Mesendoderm (in vitro differentiated cells): ENCODE data around the gene OBI1.
A peak's percentile ranks its signal among the peaks of the same experiment; 100 is the strongest.

Experiments used
- DNase-seq: peaks from one replicate; pipeline ENCODE4 v3.0.0; 2013
- H2AK5ac ChIP-seq: 2 replicates; pipeline ENCODE4 v1.6.1; 2013; ENCODE audit warnings: low read length, inconsistent platforms
- H2BK120ac ChIP-seq: 2 replicates; pipeline ENCODE4 v1.6.1; 2013; ENCODE audit warnings: low read depth, mild to moderate bottlenecking, low read length, moderate library complexity, mixed read lengths
- H2BK15ac ChIP-seq: replicated peaks from 2 replicates; pipeline ENCODE4 v1.6.1; 2013; ENCODE audit warnings: low read depth, mild to moderate bottlenecking, moderate library complexity
- H2BK5ac ChIP-seq: 2 replicates; pipeline ENCODE4 v1.6.1; 2013; ENCODE audit warnings: low read length, inconsistent platforms
- H3K18ac ChIP-seq: 2 replicates; pipeline ENCODE4 v1.6.1; 2013; ENCODE audit warnings: mild to moderate bottlenecking, low read length, mixed read lengths
- H3K23ac ChIP-seq: one replicate; pipeline ENCODE4 v1.6.1; 2013; ENCODE audit warnings: low read length
- H3K27ac ChIP-seq: 2 replicates; pipeline ENCODE4 v1.5.1; 2013; ENCODE audit warnings: low read depth, mild to moderate bottlenecking, inconsistent platforms, low read length, moderate library complexity
- H3K27me3 ChIP-seq: 2 replicates; pipeline ENCODE4 v1.6.1; 2013; ENCODE audit warnings: low read length, control low read depth, mild to moderate bottlenecking, inconsistent platforms; ENCODE audit not compliant: insufficient read depth, poor library complexity
- H3K36me3 ChIP-seq: 2 replicates; pipeline ENCODE4 v1.6.1; 2013; ENCODE audit warnings: low read length, inconsistent platforms; ENCODE audit not compliant: control insufficient read depth, insufficient read depth
- H3K4ac ChIP-seq: one replicate; pipeline ENCODE4 v1.6.1; 2013; ENCODE audit warnings: low read depth, mild to moderate bottlenecking, low read length, moderate library complexity
- H3K4me1 ChIP-seq: 2 replicates; pipeline ENCODE4 v1.6.1; 2013; ENCODE audit warnings: low read depth, low read length, inconsistent platforms; ENCODE audit not compliant: control insufficient read depth
- H3K4me2 ChIP-seq: 2 replicates; pipeline ENCODE4 v1.6.1; 2013; ENCODE audit warnings: low read length
- H3K4me3 ChIP-seq: 2 replicates; pipeline ENCODE4 v1.5.1; 2013; ENCODE audit warnings: mild to moderate bottlenecking, low read length
- H3K56ac ChIP-seq: one replicate; pipeline ENCODE4 v1.6.1; 2013; ENCODE audit warnings: low read length
- H3K79me1 ChIP-seq: 2 replicates; pipeline ENCODE4 v1.6.1; 2013; ENCODE audit warnings: low read length, inconsistent platforms
- H3K79me2 ChIP-seq: 2 replicates; pipeline ENCODE4 v1.6.1; 2013; ENCODE audit warnings: mild to moderate bottlenecking, low read length; ENCODE audit not compliant: control insufficient read depth, insufficient read depth
- H3K9ac ChIP-seq: 2 replicates; pipeline ENCODE4 v1.6.1; 2013; ENCODE audit warnings: low read length, inconsistent platforms
- H4K5ac ChIP-seq: one replicate; pipeline ENCODE4 v1.6.1; 2013; ENCODE audit warnings: low read length
- H4K8ac ChIP-seq: one replicate; pipeline ENCODE4 v1.6.1; 2013; ENCODE audit warnings: low read depth, mild to moderate bottlenecking, control low read depth, low read length, moderate library complexity
- WGBS: extraction: QIAGEN DNeasy Blood & Tissue Kit; methylation state at CpG from one replicate; pipeline ENCODE4 v1.1.7; 2013; ENCODE audit warnings: low lambda C conversion rate, missing lambda C conversion rate; ENCODE audit not compliant: insufficient coverage; ENCODE audit errors: extremely low coverage; 5-methylcytosine and 5-hydroxymethylcytosine counted together

Gene OBI1

DNA sequence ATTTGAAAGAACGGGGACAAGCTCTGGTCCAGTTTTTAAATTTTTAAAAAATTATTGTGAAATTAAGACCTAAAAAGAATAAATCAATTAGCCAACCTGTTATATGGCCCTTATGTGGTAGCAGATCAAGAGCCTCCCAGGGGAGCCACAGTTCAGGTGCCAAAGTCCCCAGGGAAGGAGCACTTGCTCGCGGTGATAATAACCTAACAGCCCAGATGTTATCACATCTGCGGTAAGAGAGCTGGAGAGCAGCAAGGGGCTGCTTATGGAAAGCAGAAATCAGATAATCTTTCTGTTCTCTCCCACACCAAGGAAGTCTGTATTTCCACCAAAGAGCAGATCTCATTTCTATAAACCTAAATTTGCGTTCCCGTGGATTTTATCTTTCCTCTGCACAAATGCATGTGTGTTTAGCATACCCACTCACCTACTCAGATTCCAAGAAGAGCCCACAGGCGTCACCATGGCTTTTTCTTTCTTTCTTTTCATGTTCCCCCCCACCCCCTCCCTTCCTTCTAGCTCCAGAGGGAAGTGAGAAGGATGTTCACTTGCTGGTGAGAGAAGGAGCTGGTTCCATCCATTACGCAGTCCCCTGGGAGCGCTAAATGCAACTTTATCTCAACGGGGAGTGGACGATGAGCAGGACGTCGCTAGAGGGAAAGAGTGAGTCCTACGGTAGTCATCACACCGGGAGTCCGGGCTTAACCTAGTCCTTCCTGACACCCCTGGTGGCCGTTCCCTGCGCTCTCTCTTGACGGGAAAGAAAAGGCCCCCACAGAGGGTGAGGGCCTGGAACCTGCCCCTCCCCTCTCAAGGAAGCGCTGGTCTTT, 54.0 kb downstream of the OBI1 start:
- Histone ChIP-seq H3K27me3 (peaks cover 83% of the 10 kb centered on the region), H3K79me2 (no peaks in the 10 kb centered on the region), H3K9ac (no peak overlapping the region)

DNA sequence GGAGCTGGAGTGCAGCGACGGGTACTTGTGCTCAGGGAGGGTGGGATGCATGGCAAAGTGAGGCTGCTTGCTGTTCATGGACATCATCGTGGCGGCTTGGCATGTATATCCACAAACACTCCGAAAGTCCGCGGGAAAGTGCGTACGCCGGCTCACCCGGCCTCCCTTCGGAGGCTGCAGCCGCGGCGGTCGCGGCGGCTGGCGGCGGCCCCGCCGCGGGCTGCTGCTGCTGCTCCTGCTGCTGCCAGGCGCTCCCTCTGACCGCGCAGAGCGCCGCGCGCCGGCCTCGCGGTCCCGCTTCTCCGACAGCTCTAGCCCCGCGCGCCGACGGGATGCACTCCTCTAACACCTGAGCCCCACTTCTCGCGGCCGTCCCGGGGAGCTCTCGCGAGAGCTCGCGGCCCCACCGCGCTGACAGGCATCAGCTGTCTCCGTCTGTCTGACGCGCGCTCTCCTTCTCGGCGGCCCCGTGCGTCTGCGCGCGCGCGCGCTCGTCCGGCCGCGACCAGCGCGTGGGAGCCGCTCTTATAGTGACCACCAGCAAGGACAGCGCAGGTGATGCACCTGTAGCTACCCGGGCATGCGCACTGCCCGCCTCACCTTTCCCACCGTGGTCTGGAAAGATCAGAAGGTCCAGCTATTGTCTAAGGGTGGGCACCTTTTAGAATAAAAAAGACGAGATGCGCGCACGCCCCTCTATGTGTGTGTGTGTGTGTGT, 55.6 kb downstream of the OBI1 start, which contains the start of gene POU4F1:
Gene POU4F1 (minus strand): TSS at position 313 of the 718 bp plus-strand sequence. CDS start 226 bp downstream, at position 87.
- WGBS, result no CpG with 5 or more reads among the region's 80 CpGs
- Histone ChIP-seq H3K4me1 (peaks cover 3% of the 10 kb centered on the region), H3K79me1 (no peaks in the 10 kb centered on the region), H3K4ac (no peak within 1 kb of the TSS), H3K27ac (no peak within 1 kb of the TSS), H4K5ac (no peak within 1 kb of the TSS), H3K27me3 (peaks cover 88% of the 10 kb centered on the region), H3K4me2 (peak within 1 kb of the TSS; percentile 73), H3K23ac (no peak within 1 kb of the TSS), H3K4me3 (peak within 1 kb of the TSS; percentile 23), H2BK5ac (no peak within 1 kb of the TSS), H3K79me2 (no peaks in the 10 kb centered on the region), H4K8ac (no peak within 1 kb of the TSS), H2AK5ac (no peak within 1 kb of the TSS), H3K56ac (peak within 1 kb of the TSS; percentile 71), H3K9ac (peak within 1 kb of the TSS; percentile 24), H2BK120ac (no peak within 1 kb of the TSS), H3K36me3 (no peaks in the 10 kb centered on the region), H2BK15ac (no peak within 1 kb of the TSS), H3K18ac (no peak within 1 kb of the TSS)
- peak; percentile 88 for DNase-seq

More for the DNA sequence above, 54.0 kb downstream of the OBI1 start:
- Histone ChIP-seq H2BK120ac (no peak overlapping the region), H3K79me1 (no peaks in the 10 kb centered on the region), H3K36me3 (no peaks in the 10 kb centered on the region), H3K23ac (no peak overlapping the region), H3K56ac (no peak overlapping the region), H3K27ac (no peak overlapping the region), H2AK5ac (no peak overlapping the region), H4K5ac (no peak overlapping the region), H2BK5ac (no peak overlapping the region), H3K4me2 (no peak overlapping the region), H3K4ac (no peak overlapping the region), H3K18ac (no peak overlapping the region), H3K4me1 (peaks cover 5% of the 10 kb centered on the region), H3K4me3 (no peak overlapping the region), H4K8ac (no peak overlapping the region), H2BK15ac (no peak overlapping the region)
- DNase-seq, result peak; percentile 83
- no CpG with 5 or more reads among the region's 20 CpGs for WGBS

DNA sequence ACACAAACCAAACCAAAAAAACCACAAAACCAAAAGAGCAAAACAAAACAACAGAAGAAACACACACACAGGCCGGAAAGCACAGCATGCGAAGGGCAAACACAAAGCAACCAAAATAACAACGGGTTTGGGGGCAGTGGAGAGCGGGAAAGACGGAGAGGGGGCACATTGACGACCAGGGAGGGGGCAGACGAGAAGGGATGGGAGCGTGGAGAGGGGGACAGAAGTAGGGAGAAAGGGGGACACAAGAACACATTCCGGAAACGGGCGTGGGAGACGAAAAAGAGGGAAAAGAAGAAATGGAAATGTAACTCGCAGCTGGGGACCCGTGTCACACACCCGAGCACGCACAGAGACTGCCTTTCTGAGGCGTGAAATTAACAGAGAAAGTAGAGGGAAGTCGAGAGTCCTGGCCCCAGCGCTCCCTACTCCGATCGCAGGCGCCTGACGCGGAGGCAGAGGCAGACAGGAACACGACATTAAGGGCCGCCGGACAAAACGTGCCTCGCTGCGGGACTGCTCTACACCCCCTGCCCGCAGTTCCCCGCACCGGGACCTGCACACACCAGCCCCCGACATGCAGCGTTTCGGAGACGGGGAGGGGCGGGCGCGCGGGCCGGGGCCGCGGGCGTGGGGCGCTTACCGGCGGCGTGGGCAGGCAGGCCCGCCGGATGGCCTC, 56.3 kb downstream of the OBI1 start:
- no peaks in the 10 kb centered on the region for H3K79me1 ChIP-seq
- no peak overlapping the region for H3K18ac ChIP-seq
- H2BK15ac ChIP-seq, result no peak overlapping the region
- H3K27me3 ChIP-seq, result peaks cover 82% of the 10 kb centered on the region
- H4K5ac ChIP-seq, result no peak overlapping the region
- peaks cover 3% of the 10 kb centered on the region for H3K4me1 ChIP-seq
- H4K8ac ChIP-seq, result no peak overlapping the region
- no peaks in the 10 kb centered on the region for H3K79me2 ChIP-seq
- no peak overlapping the region for H3K4ac ChIP-seq
- H3K36me3 ChIP-seq, result no peaks in the 10 kb centered on the region
- no CpG with 5 or more reads among the region's 51 CpGs for WGBS
- H3K4me2 ChIP-seq, result peak overlapping the region; percentile 73
- DNase-seq, result no peak
- H3K56ac ChIP-seq, result peak overlapping the region; percentile 71
- no peak overlapping the region for H3K23ac ChIP-seq
- H3K4me3 ChIP-seq, result no peak overlapping the region
- H3K27ac ChIP-seq, result no peak overlapping the region
- no peak overlapping the region for H2BK5ac ChIP-seq
- no peak overlapping the region for H2AK5ac ChIP-seq
- no peak overlapping the region for H2BK120ac ChIP-seq
- H3K9ac ChIP-seq, result peak overlapping the region; percentile 24

DNA sequence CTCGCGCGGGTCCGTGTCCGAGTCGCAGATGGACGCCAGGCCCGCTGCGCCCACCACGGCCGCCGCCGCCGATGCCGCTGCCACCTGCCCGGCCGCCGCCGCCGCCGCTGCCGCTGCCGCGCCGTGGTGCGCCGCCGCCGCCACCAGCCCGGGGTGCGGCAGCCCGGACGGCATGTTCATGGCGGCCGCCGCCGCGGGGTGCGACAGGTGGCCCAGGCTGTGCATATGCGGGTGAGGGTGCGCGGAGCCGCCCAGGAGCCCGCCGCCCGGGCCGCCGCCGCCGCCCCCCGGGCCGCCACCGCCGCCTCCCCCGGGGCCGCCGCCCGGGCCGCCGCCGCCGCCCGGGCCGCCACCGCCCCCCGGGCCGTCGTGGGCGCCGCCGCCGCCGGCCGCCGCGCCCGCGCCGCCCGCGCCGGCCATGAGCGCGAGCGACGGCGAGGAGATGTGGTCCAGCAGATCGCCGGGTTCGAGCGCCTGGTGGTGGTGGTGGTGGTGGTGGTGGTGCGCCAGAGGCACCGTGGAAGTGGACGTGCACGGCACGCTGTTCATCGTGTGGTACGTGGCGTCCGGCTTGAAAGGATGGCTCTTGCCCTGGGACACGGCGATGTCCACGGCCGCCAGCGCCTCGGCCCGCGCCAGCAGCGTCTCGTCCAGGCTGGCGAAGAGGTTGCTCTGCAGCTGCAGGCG, 56.9 kb downstream of the OBI1 start:
- H3K36me3 ChIP-seq, result no peaks in the 10 kb centered on the region
- peaks cover 83% of the 10 kb centered on the region for H3K27me3 ChIP-seq
- WGBS, result no CpG with 5 or more reads among the region's 112 CpGs
- no peak overlapping the region for H3K4me3 ChIP-seq
- no peak overlapping the region for H3K18ac ChIP-seq
- H2BK120ac ChIP-seq, result no peak overlapping the region
- H3K79me1 ChIP-seq, result no peaks in the 10 kb centered on the region
- peak overlapping the region; percentile 50 for H3K56ac ChIP-seq
- H3K27ac ChIP-seq, result no peak overlapping the region
- peak overlapping the region; percentile 41 for H3K4me2 ChIP-seq
- no peak overlapping the region for H3K9ac ChIP-seq
- no peak overlapping the region for H3K23ac ChIP-seq
- H2BK5ac ChIP-seq, result no peak overlapping the region
- H3K4me1 ChIP-seq, result peaks cover 2% of the 10 kb centered on the region
- H3K79me2 ChIP-seq, result no peaks in the 10 kb centered on the region
- no peak overlapping the region for H4K8ac ChIP-seq
- no peak overlapping the region for H4K5ac ChIP-seq
- DNase-seq, result no peak
- H2AK5ac ChIP-seq, result no peak overlapping the region
- no peak overlapping the region for H2BK15ac ChIP-seq
- no peak overlapping the region for H3K4ac ChIP-seq

DNA sequence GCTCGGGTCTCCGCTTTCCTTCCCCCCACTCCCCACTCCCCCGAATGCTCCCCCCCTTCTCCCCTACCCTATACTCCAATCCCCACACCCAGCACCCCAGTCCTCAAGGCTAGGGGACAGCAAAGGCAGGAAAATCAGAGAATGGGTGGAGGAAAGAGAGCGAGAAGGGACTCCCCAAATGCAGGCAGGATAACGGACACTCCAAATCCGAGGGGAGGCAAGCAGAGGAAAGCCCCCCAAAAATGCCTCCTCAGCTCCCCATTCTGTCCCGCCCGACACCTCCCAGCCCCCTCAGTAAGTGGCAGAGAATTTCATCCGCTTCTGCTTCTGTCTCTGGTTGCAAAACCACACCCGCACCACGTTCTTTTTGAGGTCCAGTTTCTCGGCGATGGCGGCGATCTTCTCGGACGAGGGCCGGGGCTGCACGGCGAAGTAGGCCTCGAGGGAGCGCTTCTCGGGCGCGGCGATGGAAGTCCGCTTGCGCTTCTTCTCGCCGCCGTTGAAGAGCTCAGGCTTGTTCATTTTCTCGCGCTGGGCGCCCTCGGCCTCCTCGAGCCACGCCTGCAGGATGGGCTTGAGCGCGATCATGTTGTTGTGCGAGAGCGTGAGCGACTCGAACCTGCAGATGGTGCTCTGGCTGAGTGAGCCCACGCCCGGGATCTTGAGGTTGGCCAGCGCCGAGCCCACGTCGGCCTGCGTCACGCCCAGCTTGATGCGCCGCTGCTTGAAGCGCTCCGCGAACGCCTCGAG, 57.7 kb downstream of the OBI1 start:
- Histone ChIP-seq H3K79me1 (no peaks in the 10 kb centered on the region), H3K18ac (no peak overlapping the region), H3K4me1 (no peaks in the 10 kb centered on the region), H3K4ac (no peak overlapping the region), H2BK15ac (no peak overlapping the region), H3K36me3 (no peaks in the 10 kb centered on the region), H3K79me2 (no peaks in the 10 kb centered on the region), H2BK120ac (no peak overlapping the region), H3K23ac (no peak overlapping the region), H3K27ac (no peak overlapping the region), H2BK5ac (no peak overlapping the region), H4K5ac (no peak overlapping the region), H3K27me3 (peaks cover 80% of the 10 kb centered on the region), H3K56ac (peak overlapping the region; percentile 31), H3K9ac (no peak overlapping the region), H2AK5ac (no peak overlapping the region), H3K4me3 (peak overlapping the region; percentile 5), H4K8ac (no peak overlapping the region), H3K4me2 (peak overlapping the region; percentile 41)
- WGBS, result no CpG with 5 or more reads among the region's 58 CpGs
- no peak for DNase-seq
